CD14-positive monocyte (primary cell): Measurements from ENCODE around the gene BAZ2B. TPM values are rescaled to one million over a fixed set of nuclear protein-coding genes. Genes with fewer than 3 reads are reported as not detected.

Experiments used
- DNase-seq, 3 donors: peaks; one replicate each; pipeline ENCODE4 v3.0.0-alpha.2; 2011 to 2022
- H2AFZ ChIP-seq: 2 replicates; pipeline ENCODE4 v1.6.0; 2012; ENCODE audit warnings: mild to moderate bottlenecking, low read depth, low read length, inconsistent platforms; ENCODE audit not compliant: insufficient read depth, poor library complexity, severe bottlenecking
- H3K27ac ChIP-seq, 2 donors: 1 replicate in 1 of 2; 2 replicates in 1 of 2; pipeline ENCODE4 v1.5.1; 2012 to 2013; ENCODE audit warnings: low read length in 2 of 2, control low read depth in 1 of 2, inconsistent platforms in 1 of 2, low read depth in 1 of 2, mild to moderate bottlenecking in 1 of 2
- H3K27me3 ChIP-seq, 2 donors: one replicate each; pipeline versions ENCODE4 v1.6.0 to v1.6.1; 2011 to 2013; ENCODE audit warnings: low read length in 2 of 2; ENCODE audit not compliant: control insufficient read depth in 2 of 2, insufficient read depth in 2 of 2
- H3K36me3 ChIP-seq, 2 donors: replicated peaks in 1 of 2; 1 replicate in 1 of 2; 2 replicates in 1 of 2; pipeline versions ENCODE4 v1.5.1 to v1.6.1; 2012 to 2013; ENCODE audit warnings: low read length in 2 of 2, control low read depth in 1 of 2, inconsistent platforms in 1 of 2, mild to moderate bottlenecking in 1 of 2; ENCODE audit not compliant: insufficient read depth in 2 of 2, control insufficient read depth in 1 of 2
- H3K4me1 ChIP-seq, 2 donors: 1 replicate in 1 of 2; 2 replicates in 1 of 2; pipeline versions ENCODE4 v1.5.1 to v1.6.1; 2012 to 2013; ENCODE audit warnings: low read length in 2 of 2, control low read depth in 1 of 2, inconsistent platforms in 1 of 2, mild to moderate bottlenecking in 1 of 2, moderate library complexity in 1 of 2; ENCODE audit not compliant: insufficient read depth in 2 of 2, control insufficient read depth in 1 of 2
- H3K4me2 ChIP-seq: replicated peaks from 2 replicates; pipeline ENCODE3; 2012; ENCODE audit warnings: low read length, moderate library complexity, mild to moderate bottlenecking; ENCODE audit not compliant: poor library complexity, severe bottlenecking; ENCODE audit errors: extremely low read depth
- H3K4me3 ChIP-seq, 3 experiments: fragments of 200-600 bp in 1 of 3; sonication (generic) in 1 of 3; replicated peaks in 1 of 3; 1 replicate in 2 of 3; 2 replicates in 1 of 3; pipeline ENCODE4 v1.5.1; 2011 to 2013; ENCODE audit warnings: low read length in 3 of 3, mild to moderate bottlenecking in 3 of 3, control low read depth in 2 of 3, low read depth in 2 of 3, inconsistent platforms in 1 of 3, moderate library complexity in 1 of 3
- H3K79me2 ChIP-seq: 2 replicates; pipeline ENCODE4 v1.6.0; 2012; ENCODE audit warnings: mild to moderate bottlenecking, control low read depth, inconsistent platforms, low read length, moderate library complexity; ENCODE audit not compliant: insufficient read depth
- H3K9ac ChIP-seq: 2 replicates; pipeline ENCODE4 v1.6.0; 2017; ENCODE audit warnings: low read length, mild to moderate bottlenecking; ENCODE audit not compliant: insufficient read depth, poor library complexity, severe bottlenecking
- H3K9me3 ChIP-seq, 2 donors: replicated peaks in 1 of 2; 1 replicate in 1 of 2; 2 replicates in 1 of 2; pipeline versions ENCODE4 v1.5.1 to v1.6.1; 2012 to 2013; ENCODE audit warnings: low read length in 2 of 2, control low read depth in 1 of 2; ENCODE audit not compliant: control insufficient read depth in 1 of 2, insufficient read depth in 1 of 2
- H4K20me1 ChIP-seq: 2 replicates; pipeline ENCODE4 v1.6.0; 2012; ENCODE audit warnings: mild to moderate bottlenecking, low read length, control low read depth, moderate library complexity; ENCODE audit not compliant: insufficient read depth
- H3K27ac Mint-ChIP-seq, 7 donors: one replicate each; pipeline ENCODE4 v1.8.0; 2020; ENCODE audit warnings: mild to moderate bottlenecking in 7 of 7, mixed read lengths in 7 of 7, moderate library complexity in 6 of 7, inconsistent platforms in 2 of 7
- H3K27me3 Mint-ChIP-seq, 3 donors: one replicate each; pipeline ENCODE4 v1.8.0; 2021 to 2022; ENCODE audit warnings: low read depth in 3 of 3, mild to moderate bottlenecking in 3 of 3, mixed read lengths in 3 of 3, moderate library complexity in 3 of 3, inconsistent platforms in 1 of 3
- H3K36me3 Mint-ChIP-seq, 2 donors: one replicate each; pipeline ENCODE4 v1.8.0; 2020; ENCODE audit warnings: mixed read lengths in 2 of 2, inconsistent platforms in 1 of 2, mild to moderate bottlenecking in 1 of 2
- H3K4me1 Mint-ChIP-seq: one replicate; pipeline ENCODE4 v1.8.0; 2020; ENCODE audit warnings: mild to moderate bottlenecking, mixed read lengths
- H3K4me3 Mint-ChIP-seq, 2 donors: one replicate each; pipeline ENCODE4 v1.8.0; 2020; ENCODE audit warnings: mild to moderate bottlenecking in 2 of 2, mixed read lengths in 2 of 2, moderate library complexity in 1 of 2
- H3K9me3 Mint-ChIP-seq, 7 donors: one replicate each; pipeline ENCODE4 v1.8.0; 2020 to 2022; ENCODE audit warnings: mixed read lengths in 7 of 7, mild to moderate bottlenecking in 6 of 7, moderate library complexity in 6 of 7, inconsistent platforms in 2 of 7
- WGBS: methylation state at CpG from one replicate; pipeline ENCODE4 v1.1.5; 2013; ENCODE audit warnings: missing lambda C conversion rate; ENCODE audit not compliant: insufficient coverage; 5-methylcytosine and 5-hydroxymethylcytosine counted together
- intact Hi-C, 2 donors: fragments of 100-400 bp; cut with micrococcal nuclease; formaldehyde crosslinking; loops; one replicate each; pipeline versions ENCODE4 v1.15.0 to v1.15.1; 2023
- polyA plus RNA-seq, 3 donors: library from polyadenylated mRNA; depleted of rRNA in 1 of 3; unstranded in 2 of 3; stranded (reverse) in 1 of 3; fragments of 300-500 nt in 2 of 3; fragments of >200 nt in 1 of 3; fragmentation: Illumina TruSeq in 2 of 3; gene quantifications; 1 replicate in 2 of 3; 2 replicates in 1 of 3; pipeline ENCODE4 v1.2.3, GENCODE V29; 2012 to 2021
- TF ChIP-seq, protein P1 (sequence below): fragments of 200-600 bp; IDR thresholded peaks from one replicate; pipeline ENCODE4 v1.8.0; 2022; ENCODE audit warnings: antibody characterized with exemption, mild to moderate bottlenecking

BAZ2B gene
- polyA plus RNA-seq, 3 donors = 12.9 to 34.2 (median 31.6) TPM

DNA sequence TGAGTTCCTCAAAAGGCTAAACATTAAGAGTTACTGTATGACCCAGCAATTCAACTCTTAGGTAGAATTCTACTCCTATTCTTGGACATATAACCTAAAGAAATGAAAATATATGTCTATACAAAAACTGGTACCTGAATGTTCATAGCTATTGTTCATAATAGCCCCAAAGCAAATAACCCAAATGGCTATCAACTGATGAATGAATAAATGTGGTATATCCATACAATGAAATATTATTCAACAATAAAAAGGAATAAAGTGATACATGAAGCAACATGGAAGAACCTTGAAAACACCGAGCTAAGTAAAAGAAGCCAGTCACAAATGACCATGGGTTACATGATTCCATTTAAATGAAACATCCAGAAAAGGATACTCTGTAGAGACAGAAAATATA is 114.6 kb downstream of the BAZ2B start:
- Histone ChIP-seq H3K79me2 (peaks cover 49% of the 10 kb centered on the region), H3K9me3 (no peaks in the 10 kb centered on the region), H3K9ac (no peak overlapping the region), H2AFZ (no peak overlapping the region), H3K27me3 (no peaks in the 10 kb centered on the region), H3K4me3 (no peak overlapping the region), H3K4me2 (no peak overlapping the region), H3K27ac (no peak overlapping the region), H3K36me3 (peaks cover 0 to 8% of the 10 kb centered on the region in 2 donors), H4K20me1 (peaks cover 33% of the 10 kb centered on the region), H3K4me1 (peaks cover 11 to 21% of the 10 kb centered on the region in 2 donors)
- Mint-ChIP-seq H3K36me3 (peaks cover 5 to 12% of the 10 kb centered on the region in 2 donors), H3K27me3 (peaks cover 0 to 1% (median 0%) of the 10 kb centered on the region in 3 donors), H3K4me1 (peaks cover 28% of the 10 kb centered on the region), H3K4me3 (no peak overlapping the region), H3K27ac (no peak overlapping the region), H3K9me3 (peaks cover 0 to 4% (median 0%) of the 10 kb centered on the region in 7 donors)
- intact Hi-C loops = no loop called here
- DNase-seq = no peak
- TF ChIP-seq, protein P1, sequence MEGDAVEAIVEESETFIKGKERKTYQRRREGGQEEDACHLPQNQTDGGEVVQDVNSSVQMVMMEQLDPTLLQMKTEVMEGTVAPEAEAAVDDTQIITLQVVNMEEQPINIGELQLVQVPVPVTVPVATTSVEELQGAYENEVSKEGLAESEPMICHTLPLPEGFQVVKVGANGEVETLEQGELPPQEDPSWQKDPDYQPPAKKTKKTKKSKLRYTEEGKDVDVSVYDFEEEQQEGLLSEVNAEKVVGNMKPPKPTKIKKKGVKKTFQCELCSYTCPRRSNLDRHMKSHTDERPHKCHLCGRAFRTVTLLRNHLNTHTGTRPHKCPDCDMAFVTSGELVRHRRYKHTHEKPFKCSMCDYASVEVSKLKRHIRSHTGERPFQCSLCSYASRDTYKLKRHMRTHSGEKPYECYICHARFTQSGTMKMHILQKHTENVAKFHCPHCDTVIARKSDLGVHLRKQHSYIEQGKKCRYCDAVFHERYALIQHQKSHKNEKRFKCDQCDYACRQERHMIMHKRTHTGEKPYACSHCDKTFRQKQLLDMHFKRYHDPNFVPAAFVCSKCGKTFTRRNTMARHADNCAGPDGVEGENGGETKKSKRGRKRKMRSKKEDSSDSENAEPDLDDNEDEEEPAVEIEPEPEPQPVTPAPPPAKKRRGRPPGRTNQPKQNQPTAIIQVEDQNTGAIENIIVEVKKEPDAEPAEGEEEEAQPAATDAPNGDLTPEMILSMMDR = no peak
- WGBS = no CpG with 5 or more reads among the region's 1 CpG

DNA sequence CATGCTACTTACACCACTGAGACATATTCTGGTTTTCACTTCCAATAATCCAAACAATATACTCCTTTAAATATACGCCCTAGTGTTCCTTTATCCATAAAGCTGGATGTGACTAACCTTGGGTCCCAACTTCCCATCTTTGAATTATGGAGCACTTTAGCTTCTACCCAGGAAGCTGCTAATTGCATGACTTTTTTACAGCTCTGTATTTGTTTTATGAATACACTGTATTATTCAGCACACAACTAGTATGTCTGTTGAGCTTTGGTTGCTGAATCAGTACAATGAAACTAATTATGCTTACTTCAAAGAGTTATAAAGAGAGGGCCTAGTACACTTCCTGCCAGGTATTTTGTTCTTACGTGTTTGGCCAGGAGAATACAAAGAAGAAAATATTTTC is 118.5 kb downstream of the BAZ2B start:
- DNase-seq = no peak
- H2AFZ ChIP-seq = no peak overlapping the region
- intact Hi-C loops = no loop called here
- H3K27me3 Mint-ChIP-seq = peaks cover 0 to 1% (median 0%) of the 10 kb centered on the region in 3 donors
- no peak overlapping the region for H3K4me3 ChIP-seq
- H3K36me3 Mint-ChIP-seq = peaks cover 5 to 12% of the 10 kb centered on the region in 2 donors
- WGBS = 100% methylated on average over 1 of the region's 2 CpGs
- H3K27ac Mint-ChIP-seq = peak overlapping the region; percentile 76 to 93 (median 84)
- no peak overlapping the region for H3K9ac ChIP-seq
- peaks cover 0 to 5% of the 10 kb centered on the region in 2 donors for H3K36me3 ChIP-seq
- no peak overlapping the region for H3K4me3 Mint-ChIP-seq
- H3K4me1 ChIP-seq = peaks cover 10 to 23% of the 10 kb centered on the region in 2 donors
- peaks cover 25% of the 10 kb centered on the region for H4K20me1 ChIP-seq
- H3K4me2 ChIP-seq = no peak overlapping the region
- peaks cover 0 to 4% (median 0%) of the 10 kb centered on the region in 7 donors for H3K9me3 Mint-ChIP-seq
- H3K27ac ChIP-seq = peak overlapping the region in 1 of 2 donors; percentile 76
- peaks cover 43% of the 10 kb centered on the region for H3K79me2 ChIP-seq
- no peaks in the 10 kb centered on the region for H3K27me3 ChIP-seq
- H3K4me1 Mint-ChIP-seq = peaks cover 17% of the 10 kb centered on the region
- TF ChIP-seq, protein P1 = no peak
- no peaks in the 10 kb centered on the region for H3K9me3 ChIP-seq
